Fibroblast of the aortic adventitia (primary cell): ENCODE results near the gene ZMYND12. TPM values are rescaled to one million over a fixed set of nuclear protein-coding genes. Genes with fewer than 3 reads are reported as not detected.

Experiments used
- DNase-seq: peaks from one replicate; pipeline ENCODE4 v3.0.0-alpha.2; 2010; ENCODE audit warnings: low read depth
- H3K4me3 ChIP-seq: 2 replicates; pipeline ENCODE4 v1.5.1; 2011; ENCODE audit warnings: low read depth, mild to moderate bottlenecking, control low read depth, low read length, moderate library complexity
- total RNA-seq: library from RNA; depleted of rRNA; stranded (reverse); fragments of >200 nt; gene quantifications from 2 replicates; pipeline ENCODE4 v1.2.3, GENCODE V29; 2012; ENCODE audit warnings: low replicate concordance
- TF ChIP-seq, protein P1 (sequence below): IDR thresholded peaks from 2 replicates; pipeline ENCODE4 v1.5.1; 2011; ENCODE audit warnings: mild to moderate bottlenecking, low read length, control low read depth, inconsistent platforms; ENCODE audit not compliant: insufficient read depth

ZMYND12 gene
- total RNA-seq, 1 donor, result 1.6 TPM

- DNase-seq, result peak; percentile 98
- H3K4me3 ChIP-seq, result peak within 1 kb of the TSS; percentile 82
- TF ChIP-seq, protein P1, sequence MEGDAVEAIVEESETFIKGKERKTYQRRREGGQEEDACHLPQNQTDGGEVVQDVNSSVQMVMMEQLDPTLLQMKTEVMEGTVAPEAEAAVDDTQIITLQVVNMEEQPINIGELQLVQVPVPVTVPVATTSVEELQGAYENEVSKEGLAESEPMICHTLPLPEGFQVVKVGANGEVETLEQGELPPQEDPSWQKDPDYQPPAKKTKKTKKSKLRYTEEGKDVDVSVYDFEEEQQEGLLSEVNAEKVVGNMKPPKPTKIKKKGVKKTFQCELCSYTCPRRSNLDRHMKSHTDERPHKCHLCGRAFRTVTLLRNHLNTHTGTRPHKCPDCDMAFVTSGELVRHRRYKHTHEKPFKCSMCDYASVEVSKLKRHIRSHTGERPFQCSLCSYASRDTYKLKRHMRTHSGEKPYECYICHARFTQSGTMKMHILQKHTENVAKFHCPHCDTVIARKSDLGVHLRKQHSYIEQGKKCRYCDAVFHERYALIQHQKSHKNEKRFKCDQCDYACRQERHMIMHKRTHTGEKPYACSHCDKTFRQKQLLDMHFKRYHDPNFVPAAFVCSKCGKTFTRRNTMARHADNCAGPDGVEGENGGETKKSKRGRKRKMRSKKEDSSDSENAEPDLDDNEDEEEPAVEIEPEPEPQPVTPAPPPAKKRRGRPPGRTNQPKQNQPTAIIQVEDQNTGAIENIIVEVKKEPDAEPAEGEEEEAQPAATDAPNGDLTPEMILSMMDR, result no peak
Measured at GRCh38 chr1:42462828-42463763, 7.3 kb upstream of the ZMYND12 start, which contains the start of gene CCDC30. Gene CCDC30, plus strand, starts transcription at chr1:42463286. Its CDS starts 17,266 bp downstream, at chr1:42480552.

DNA sequence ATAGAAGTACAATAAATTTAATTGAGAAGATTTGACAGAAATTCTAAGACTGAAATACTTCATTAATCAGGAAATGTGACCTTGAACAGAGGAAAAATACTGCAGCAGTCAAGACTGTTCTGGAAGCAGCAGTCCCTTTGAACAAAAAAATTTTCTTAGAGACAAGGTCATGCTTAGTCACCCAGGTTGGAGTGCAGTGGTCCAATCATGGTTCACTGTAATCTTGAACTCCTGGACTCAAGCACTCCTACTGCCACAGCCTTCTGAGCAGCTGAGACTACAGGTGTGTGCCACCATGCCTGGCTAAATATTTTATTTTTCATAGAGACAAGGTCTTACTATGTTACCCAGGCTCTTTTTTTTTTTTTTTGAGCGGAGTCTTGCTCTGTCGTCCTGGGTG is 5.4 kb upstream of the ZMYND12 start:
- no peak overlapping the region for H3K4me3 ChIP-seq
- DNase-seq, result no peak
- TF ChIP-seq, protein P1, result no peak

DNA sequence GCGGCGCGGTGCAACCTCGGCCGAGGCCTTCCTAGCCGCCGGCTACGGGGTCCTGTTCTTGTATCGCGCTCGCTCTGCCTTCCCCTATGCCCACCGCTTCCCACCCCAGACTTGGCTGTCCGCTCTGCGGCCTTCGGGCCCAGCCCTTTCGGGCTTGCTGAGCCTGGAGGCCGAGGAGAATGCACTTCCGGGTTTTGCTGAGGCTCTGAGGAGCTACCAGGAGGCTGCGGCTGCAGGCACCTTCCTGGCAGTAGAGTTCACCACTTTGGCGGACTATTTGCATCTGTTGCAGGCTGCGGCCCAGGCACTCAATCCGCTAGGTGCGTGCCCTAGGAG is 900 bp upstream of the ZMYND12 start:
- peak overlapping the region; percentile 78 for H3K4me3 ChIP-seq
- TF ChIP-seq, protein P1, result no peak
- peak; percentile 61 for DNase-seq

GRCh38 chr1:42454403-42454802 is 1.4 kb downstream of the ZMYND12 start:
- TF ChIP-seq, protein P1, result no peak
- DNase-seq, result no peak

DNA sequence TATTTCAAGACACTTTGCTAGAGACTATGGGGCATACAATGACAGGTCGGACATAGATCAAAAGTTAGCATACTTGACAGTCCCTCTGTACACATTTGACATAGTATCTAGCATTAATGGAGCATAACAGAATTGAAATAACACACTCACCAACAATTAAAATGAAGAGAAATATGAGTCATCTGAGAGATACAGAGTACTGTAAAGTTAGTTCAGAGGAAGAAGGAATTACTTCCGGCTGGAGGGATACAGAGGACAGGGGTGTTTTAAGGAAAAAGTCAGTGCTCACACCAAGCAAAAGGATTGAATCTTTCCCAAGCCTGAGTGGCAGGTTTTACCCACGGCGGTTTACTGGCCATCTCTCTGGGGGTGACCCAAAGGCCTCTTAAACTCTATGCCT is 2.4 kb downstream of the ZMYND12 start:
- TF ChIP-seq, protein P1, result no peak
- H3K4me3 ChIP-seq, result no peak overlapping the region
- no peak for DNase-seq

More at GRCh38 chr1:42454403-42454802, 1.4 kb downstream of the ZMYND12 start:
- H3K4me3 ChIP-seq, result no peak overlapping the region

- H3K4me3 ChIP-seq, result no peak overlapping the region
- TF ChIP-seq, protein P1, result no peak
- no peak for DNase-seq
Measured at GRCh38 chr1:42450061-42450460, 5.8 kb downstream of the ZMYND12 start.
